ENCODE measurements around the gene WWP2.

Gene WWP2

DNA sequence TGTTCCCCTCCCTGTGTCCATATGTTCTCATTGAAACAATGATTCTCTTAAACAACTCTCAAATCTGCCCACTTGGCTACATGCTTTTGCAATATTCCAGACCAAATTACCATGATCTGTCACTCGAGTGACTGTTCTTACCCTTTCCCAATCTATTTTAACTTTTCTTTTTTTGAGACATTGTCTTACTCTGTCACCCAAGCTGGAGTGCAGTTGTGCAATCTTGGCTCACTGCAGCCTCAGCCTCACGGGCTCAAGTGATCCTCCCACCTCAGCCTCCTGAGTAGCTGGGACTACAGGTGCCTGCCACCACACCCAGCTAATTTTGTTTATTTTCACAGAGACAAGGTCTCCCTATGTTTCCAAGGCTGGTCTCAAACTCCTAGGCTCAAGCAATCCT is 130.2 kb downstream of the WWP2 start:
- no peak overlapping the region for H3K4me3 ChIP-seq (ENCODE audit: low read depth, low read length)

GRCh38 chr16:69893106-69893505 is 131.0 kb downstream of the WWP2 start:
- no peak for DNase-seq (ENCODE audit: low read depth)
- TF ChIP-seq CTCF (conservative IDR thresholded peaks at IDR 0.05; ENCODE audit: low read depth, low read length) = no peak
- H3K4me3 ChIP-seq (ENCODE audit: low read depth, low read length) = no peak overlapping the region

More for the DNA sequence above, 130.2 kb downstream of the WWP2 start:
- no peak for DNase-seq (ENCODE audit: low read depth)
- no peak for TF ChIP-seq CTCF (conservative IDR thresholded peaks at IDR 0.05; ENCODE audit: low read depth, low read length)

GRCh38 chr16:69894676-69895075 is 132.5 kb downstream of the WWP2 start:
- DNase-seq (ENCODE audit: low read depth) = no peak
- H3K4me3 ChIP-seq (ENCODE audit: low read depth, low read length) = no peak overlapping the region
- TF ChIP-seq CTCF (conservative IDR thresholded peaks at IDR 0.05; ENCODE audit: low read depth, low read length) = no peak

DNA sequence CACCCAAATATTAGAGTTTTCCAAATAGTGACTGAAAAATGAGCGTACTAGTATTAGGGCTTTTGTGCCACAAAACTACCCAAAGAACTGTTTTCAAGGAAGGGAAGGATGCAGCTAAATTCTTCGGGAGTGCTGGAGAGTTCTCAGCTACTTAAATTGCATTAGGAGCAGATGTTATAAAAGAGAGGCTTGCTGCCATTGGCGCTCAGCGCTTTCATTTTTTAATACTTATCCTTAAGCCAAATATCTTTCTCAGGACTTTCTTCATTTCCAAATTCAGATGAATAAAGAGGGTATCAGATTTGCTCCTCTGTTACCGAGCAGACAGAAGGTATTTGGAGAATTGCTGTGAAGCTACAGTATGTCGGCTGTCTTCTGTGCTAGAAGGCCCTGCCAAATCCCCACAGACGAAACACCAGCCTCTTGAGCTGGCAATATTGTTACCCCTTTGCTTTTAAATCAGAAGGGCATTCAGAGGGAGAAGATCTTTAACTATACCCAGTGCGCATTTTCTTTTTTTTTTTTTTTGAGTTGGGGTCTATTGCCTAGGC is 141.8 kb downstream of the WWP2 start:
- H3K4me3 ChIP-seq (ENCODE audit: low read depth, low read length) = no peak overlapping the region
- DNase-seq (ENCODE audit: low read depth) = no peak
- TF ChIP-seq CTCF (conservative IDR thresholded peaks at IDR 0.05; ENCODE audit: low read depth, low read length) = no peak

DNA sequence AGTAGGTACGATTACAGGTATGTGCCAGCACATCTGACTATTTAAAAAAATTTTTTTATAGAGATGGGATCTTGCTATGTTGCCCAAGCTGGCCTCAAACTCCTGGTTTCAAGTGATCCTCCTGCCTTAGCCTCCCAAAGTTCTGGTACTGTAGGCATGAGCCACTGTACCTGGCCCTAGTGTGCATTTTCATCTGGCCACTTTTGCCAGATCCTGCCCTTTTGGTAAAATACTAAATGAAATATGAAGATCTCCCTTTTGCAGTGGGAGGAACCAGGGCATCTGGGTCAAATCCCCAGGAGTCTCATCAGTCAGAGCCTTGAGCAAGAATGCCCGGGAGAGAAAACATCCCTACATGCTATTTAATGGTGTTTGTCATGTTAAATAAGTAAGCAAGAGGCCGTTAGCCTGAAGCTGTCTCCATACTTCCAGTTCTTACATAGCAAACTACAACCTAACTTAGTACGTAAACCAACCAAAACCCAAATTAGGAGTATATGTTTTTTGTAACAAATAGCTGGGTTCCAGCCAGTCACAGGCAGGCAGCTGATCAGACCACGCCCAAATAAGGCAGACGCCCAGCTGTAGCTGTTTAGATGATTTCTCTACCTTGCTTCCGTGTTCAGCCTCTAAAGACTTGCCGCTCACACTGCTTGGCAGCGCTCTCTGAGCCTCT is 142.5 kb downstream of the WWP2 start:
- DNase-seq (ENCODE audit: low read depth) = no peak

DNA sequence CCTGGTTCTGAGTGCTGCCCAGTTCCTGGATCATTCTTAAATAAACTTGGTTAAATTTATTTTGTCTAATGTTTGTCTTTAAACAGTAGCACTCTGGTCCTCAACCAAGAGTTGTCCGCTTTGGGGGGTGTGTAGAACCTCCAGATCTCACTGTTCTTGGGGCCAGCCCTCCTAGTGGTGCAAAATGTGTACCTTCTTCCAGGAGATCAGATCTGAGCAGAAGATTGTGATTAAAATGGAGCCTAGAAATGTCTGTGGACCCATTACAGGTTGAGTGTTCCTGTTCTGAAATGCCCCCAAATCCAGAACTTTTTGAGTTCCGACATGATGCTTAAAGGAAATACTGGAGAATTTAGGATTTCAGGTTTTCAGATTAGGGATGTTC is 143.0 kb downstream of the WWP2 start:
- TF ChIP-seq CTCF (conservative IDR thresholded peaks at IDR 0.05; ENCODE audit: low read depth, low read length) = no peak
- no peak for DNase-seq (ENCODE audit: low read depth)
- no peak overlapping the region for H3K4me3 ChIP-seq (ENCODE audit: low read depth, low read length)

More for the DNA sequence above, 142.5 kb downstream of the WWP2 start:
- TF ChIP-seq CTCF (conservative IDR thresholded peaks at IDR 0.05; ENCODE audit: low read depth, low read length) = no peak
- H3K4me3 ChIP-seq (ENCODE audit: low read depth, low read length) = no peak overlapping the region

DNA sequence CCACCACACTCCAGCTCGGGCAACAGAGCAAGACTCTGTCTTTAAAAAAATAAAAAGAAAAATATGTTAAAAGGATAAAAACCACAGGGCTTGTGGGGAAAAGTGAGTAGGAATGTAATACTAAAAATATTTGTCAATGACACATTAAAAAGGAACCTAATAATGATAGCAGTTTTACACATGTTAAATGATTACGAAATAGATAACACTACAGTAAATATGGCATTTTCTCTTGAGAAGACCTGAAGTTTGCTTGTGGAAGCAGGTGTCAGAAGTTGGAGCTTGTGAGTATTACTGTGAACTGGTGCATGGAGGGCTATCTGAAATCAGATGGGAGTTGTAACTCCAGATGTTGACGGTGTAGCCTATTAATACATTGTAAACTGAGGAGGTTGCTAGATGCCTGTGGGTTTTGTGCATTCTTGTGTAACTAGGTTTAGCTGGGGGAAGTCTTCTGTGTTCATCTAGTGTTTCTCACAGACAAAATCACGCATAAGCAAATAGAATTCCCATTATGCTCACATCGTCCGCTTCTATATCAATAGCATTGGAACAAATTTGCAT is 144.8 kb downstream of the WWP2 start:
- peak; percentile 94 for DNase-seq (ENCODE audit: low read depth)
- no peak overlapping the region for H3K4me3 ChIP-seq (ENCODE audit: low read depth, low read length)
- TF ChIP-seq CTCF (conservative IDR thresholded peaks at IDR 0.05; ENCODE audit: low read depth, low read length) = no peak
